Measurements from ENCODE around the gene EBF4. TPM values are rescaled to one million over a fixed set of nuclear protein-coding genes. Genes with fewer than 3 reads are reported as not detected.

Gene EBF4
- total RNA-seq, 6 experiments from 2014 or later: 2.8 to 16.6 (median 6.2) TPM

DNA sequence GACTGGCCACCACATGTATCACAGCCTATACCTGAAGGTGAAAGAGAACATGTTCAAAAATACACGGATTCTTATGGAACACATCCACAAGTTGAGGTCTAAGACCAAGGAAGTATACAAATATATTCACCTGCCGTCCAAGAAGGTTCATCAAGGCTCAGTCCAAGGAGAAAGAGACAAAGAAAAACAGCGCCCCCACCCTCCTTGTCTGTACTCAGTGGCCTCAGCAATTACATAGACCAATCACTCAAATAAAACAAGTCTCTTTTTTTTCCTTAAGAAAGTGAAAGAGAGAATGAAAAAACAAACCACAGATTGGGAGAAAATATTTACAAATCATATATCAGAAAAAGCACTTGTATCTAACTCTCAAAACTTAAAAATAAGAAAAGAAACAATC, 88.4 kb downstream of the EBF4 start:
- Histone ChIP-seq H3K4me3 (no peak overlapping the region), H3K27me3 (no peaks in the 10 kb centered on the region), H3K4me1 (no peaks in the 10 kb centered on the region), H3K36me3 (no peaks in the 10 kb centered on the region), H3K27ac (no peak overlapping the region), H3K9me3 (peaks cover 0 to 5% (median 0%) of the 10 kb centered on the region in 4 donors)
- no peak for TF ChIP-seq POLR2A (IDR thresholded peaks at IDR 0.05)
- TF ChIP-seq, protein P1, sequence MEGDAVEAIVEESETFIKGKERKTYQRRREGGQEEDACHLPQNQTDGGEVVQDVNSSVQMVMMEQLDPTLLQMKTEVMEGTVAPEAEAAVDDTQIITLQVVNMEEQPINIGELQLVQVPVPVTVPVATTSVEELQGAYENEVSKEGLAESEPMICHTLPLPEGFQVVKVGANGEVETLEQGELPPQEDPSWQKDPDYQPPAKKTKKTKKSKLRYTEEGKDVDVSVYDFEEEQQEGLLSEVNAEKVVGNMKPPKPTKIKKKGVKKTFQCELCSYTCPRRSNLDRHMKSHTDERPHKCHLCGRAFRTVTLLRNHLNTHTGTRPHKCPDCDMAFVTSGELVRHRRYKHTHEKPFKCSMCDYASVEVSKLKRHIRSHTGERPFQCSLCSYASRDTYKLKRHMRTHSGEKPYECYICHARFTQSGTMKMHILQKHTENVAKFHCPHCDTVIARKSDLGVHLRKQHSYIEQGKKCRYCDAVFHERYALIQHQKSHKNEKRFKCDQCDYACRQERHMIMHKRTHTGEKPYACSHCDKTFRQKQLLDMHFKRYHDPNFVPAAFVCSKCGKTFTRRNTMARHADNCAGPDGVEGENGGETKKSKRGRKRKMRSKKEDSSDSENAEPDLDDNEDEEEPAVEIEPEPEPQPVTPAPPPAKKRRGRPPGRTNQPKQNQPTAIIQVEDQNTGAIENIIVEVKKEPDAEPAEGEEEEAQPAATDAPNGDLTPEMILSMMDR (IDR thresholded peaks at IDR 0.05): no peak
- WGBS (ENCODE audit: insufficient coverage, low coverage, low lambda C conversion rate, missing lambda C conversion rate): 15% methylated on average over 3 of the region's 3 CpGs
- no peak for ATAC-seq
- intact Hi-C loops (cut with DNase I): no loop called here
- no peak for DNase-seq

DNA sequence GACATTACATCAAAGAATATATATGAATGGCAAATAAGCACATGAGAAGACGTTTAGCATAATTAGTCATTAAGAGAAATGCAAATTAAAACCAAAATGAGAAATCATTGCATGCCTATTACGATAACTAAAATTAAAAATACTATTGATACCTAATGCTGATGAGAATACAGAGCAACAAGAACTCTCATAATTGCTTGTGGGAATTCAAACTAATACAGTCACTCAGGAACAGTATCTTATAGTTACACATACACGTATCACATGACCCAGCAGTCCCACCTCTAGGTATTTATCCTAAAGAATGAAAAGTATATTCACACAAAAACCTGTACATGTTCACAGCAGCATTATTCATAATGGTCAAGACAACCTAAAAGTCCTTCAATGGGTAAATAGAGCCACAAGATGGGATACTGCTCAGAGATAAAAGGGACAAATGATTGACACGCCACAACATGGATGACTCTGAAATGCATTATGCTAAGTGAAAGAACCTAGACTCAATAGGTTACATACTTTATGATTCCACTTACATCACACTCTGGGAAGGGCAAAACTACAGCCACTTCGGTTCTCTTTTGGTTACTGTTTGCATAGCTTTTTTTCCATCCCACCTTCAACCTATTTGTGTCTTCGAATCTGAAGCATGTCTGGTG, 91.5 kb downstream of the EBF4 start:
- H3K4me3 ChIP-seq: no peak overlapping the region
- ATAC-seq (no peak), DNase-seq (no peak)
- no peaks in the 10 kb centered on the region for H3K9me3 ChIP-seq
- no peaks in the 10 kb centered on the region for H3K27me3 ChIP-seq
- TF ChIP-seq, protein P1 (IDR thresholded peaks at IDR 0.05): no peak
- no peak for TF ChIP-seq POLR2A (IDR thresholded peaks at IDR 0.05)
- intact Hi-C loops (cut with DNase I): no loop called here
- H3K36me3 ChIP-seq: no peaks in the 10 kb centered on the region
- no peaks in the 10 kb centered on the region for H3K4me1 ChIP-seq
- H3K27ac ChIP-seq: no peak overlapping the region
- WGBS (ENCODE audit: insufficient coverage, low coverage, low lambda C conversion rate, missing lambda C conversion rate): 65% methylated on average over 6 of the region's 6 CpGs

DNA sequence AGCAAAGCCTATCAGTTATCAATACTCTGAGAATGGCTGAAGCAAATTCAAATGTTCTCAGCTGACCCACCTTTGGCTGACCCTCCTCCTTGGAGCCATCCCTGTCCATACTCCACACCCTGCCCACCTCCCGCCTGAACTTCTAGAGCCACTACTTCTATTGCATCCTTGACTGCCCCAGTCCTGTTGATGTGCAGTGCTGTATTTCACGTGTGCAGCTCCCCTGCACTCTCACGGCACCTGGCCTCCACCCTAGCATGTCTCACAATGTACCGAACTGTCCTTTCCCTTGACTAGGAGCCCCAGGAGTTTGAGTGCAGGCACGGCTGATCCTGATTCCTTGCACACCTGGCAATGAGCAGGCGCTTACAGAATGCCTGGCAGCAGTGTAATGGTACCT, 100.9 kb downstream of the EBF4 start:
- Histone ChIP-seq H3K27me3 (no peaks in the 10 kb centered on the region), H3K27ac (no peak overlapping the region), H3K4me1 (no peaks in the 10 kb centered on the region), H3K9me3 (no peaks in the 10 kb centered on the region), H3K36me3 (no peaks in the 10 kb centered on the region), H3K4me3 (no peak overlapping the region)
- ATAC-seq (no peak), DNase-seq (no peak)
- WGBS (ENCODE audit: insufficient coverage, low coverage, low lambda C conversion rate, missing lambda C conversion rate): 68% methylated on average over 2 of the region's 6 CpGs
- intact Hi-C loops (cut with DNase I): no loop called here
- TF ChIP-seq, protein P1 (IDR thresholded peaks at IDR 0.05): no peak
- no peak for TF ChIP-seq POLR2A (IDR thresholded peaks at IDR 0.05)

DNA sequence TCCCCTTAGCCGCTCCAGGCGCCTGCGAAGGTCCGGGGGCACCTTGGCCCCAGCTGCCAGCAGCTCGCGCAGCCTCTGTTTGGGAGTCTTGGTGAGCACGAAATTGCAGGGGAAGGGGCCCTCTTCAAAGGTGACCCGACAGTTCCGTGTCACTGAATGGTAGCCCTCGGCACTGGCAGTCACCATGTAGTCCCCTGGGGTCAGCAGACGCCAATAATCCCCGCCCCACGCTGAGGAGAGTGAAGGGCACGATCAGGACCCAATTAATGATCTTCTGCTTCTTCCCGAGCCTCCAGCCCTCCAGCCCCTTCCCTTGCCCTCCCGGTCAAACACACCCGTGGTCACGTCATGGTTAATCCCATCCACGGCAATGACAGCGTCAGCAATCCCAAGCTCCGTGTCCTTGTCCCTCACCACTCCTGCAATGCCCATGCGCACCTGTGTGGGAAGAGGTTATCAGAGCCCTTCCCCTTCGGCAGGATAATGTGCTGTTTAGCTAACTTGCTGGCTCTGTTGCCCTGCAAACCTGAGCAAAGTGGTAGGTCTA, 101.7 kb downstream of the EBF4 start:
- 62% methylated on average over 14 of the region's 23 CpGs for WGBS (ENCODE audit: insufficient coverage, low coverage, low lambda C conversion rate, missing lambda C conversion rate)
- Histone ChIP-seq H3K27me3 (no peaks in the 10 kb centered on the region), H3K4me3 (no peak overlapping the region), H3K27ac (no peak overlapping the region), H3K4me1 (no peaks in the 10 kb centered on the region), H3K36me3 (no peaks in the 10 kb centered on the region), H3K9me3 (no peaks in the 10 kb centered on the region)
- ATAC-seq (no peak), DNase-seq (no peak)
- no peak for TF ChIP-seq POLR2A (IDR thresholded peaks at IDR 0.05)
- TF ChIP-seq, protein P1 (IDR thresholded peaks at IDR 0.05): no peak
- intact Hi-C loops (cut with DNase I): no loop called here

Data from right lobe of liver (tissue), 6 donors.